Cardiac muscle cell (in vitro differentiated cells and primary cell): ENCODE data around the gene EFNA5. TPM values are rescaled to one million over a fixed set of nuclear protein-coding genes. Genes with fewer than 3 reads are reported as not detected.
A peak's percentile ranks its signal among the peaks of the same experiment; 100 is the strongest.

Experiments
- DNase-seq, 2 donors: peaks; one replicate each; pipeline versions ENCODE4 v3.0.0 to v3.0.0-alpha.2; 2010 to 2017; ENCODE audit warnings: low read depth in 1 of 2, low spot score in 1 of 2
- H3K27ac ChIP-seq: fragments of 200-600 bp; sonication (generic); 2 replicates; pipeline ENCODE4 v1.5.1; 2016
- H3K27me3 ChIP-seq: fragments of 200-600 bp; sonication (generic); 2 replicates; pipeline ENCODE4 v1.6.0; 2016; ENCODE audit warnings: control low read depth
- H3K36me3 ChIP-seq: fragments of 200-600 bp; sonication (generic); 2 replicates; pipeline ENCODE4 v1.5.1; 2016; ENCODE audit warnings: control low read depth
- H3K4me1 ChIP-seq: fragments of 200-600 bp; sonication (generic); 2 replicates; pipeline ENCODE4 v1.8.1; 2017; ENCODE audit warnings: low read depth, mild to moderate bottlenecking, mixed run types
- H3K4me3 ChIP-seq: fragments of 200-600 bp; sonication (generic); 2 replicates; pipeline ENCODE4 v1.5.1; 2016; ENCODE audit warnings: mild to moderate bottlenecking
- H3K9me3 ChIP-seq: fragments of 200-600 bp; sonication (generic); 2 replicates; pipeline ENCODE4 v1.5.1; 2017; ENCODE audit warnings: low read depth, mild to moderate bottlenecking, control low read depth
- CTCF ChIP-seq: IDR thresholded peaks from 2 replicates; pipeline ENCODE4 v1.5.1; 2012; ENCODE audit warnings: low read depth, mild to moderate bottlenecking, low read length
- polyA plus RNA-seq: library from polyadenylated mRNA; unstranded; fragments of >200 nt; fragmentation: Nextera tagmentation; extraction: Ambion mirVana; gene quantifications from 2 replicates; pipeline ENCODE4 v1.2.1, GENCODE V29; 2016
- total RNA-seq: library from RNA; depleted of rRNA; stranded (reverse); fragments of >200 nt; gene quantifications from 2 replicates; pipeline ENCODE4 v1.2.3, GENCODE V29; 2016

EFNA5 gene
- total and polyA plus RNA-seq, 2 experiments from 2014 or later: 4.5 to 12.0 TPM

GRCh38 chr5:107538331-107538730, 132.4 kb downstream of the EFNA5 start:
- Histone ChIP-seq H3K27ac (no peak overlapping the region), H3K36me3 (no peaks in the 10 kb centered on the region), H3K9me3 (no peaks in the 10 kb centered on the region), H3K4me1 (peaks cover 20% of the 10 kb centered on the region), H3K4me3 (no peak overlapping the region), H3K27me3 (no peaks in the 10 kb centered on the region)
- TF ChIP-seq CTCF: no peak
- peak in 1 of 2 donors; percentile 30 for DNase-seq

- Histone ChIP-seq H3K27ac (no peak overlapping the region), H3K4me1 (peaks cover 7% of the 10 kb centered on the region), H3K9me3 (no peaks in the 10 kb centered on the region), H3K36me3 (no peaks in the 10 kb centered on the region), H3K4me3 (no peak overlapping the region), H3K27me3 (no peaks in the 10 kb centered on the region)
- no peak for TF ChIP-seq CTCF
- DNase-seq: no peak
These were observed 134.9 kb downstream of the EFNA5 start for GRCh38 chr5:107535849-107536248.

- no peak overlapping the region for H3K27ac ChIP-seq
- H3K4me3 ChIP-seq: no peak overlapping the region
- H3K27me3 ChIP-seq: no peaks in the 10 kb centered on the region
- H3K4me1 ChIP-seq: peaks cover 12% of the 10 kb centered on the region
- H3K9me3 ChIP-seq: no peaks in the 10 kb centered on the region
- no peaks in the 10 kb centered on the region for H3K36me3 ChIP-seq
- TF ChIP-seq CTCF: no peak
- DNase-seq: no peak
These were observed 136.5 kb downstream of the EFNA5 start for GRCh38 chr5:107533910-107534876.

- Histone ChIP-seq H3K9me3 (no peaks in the 10 kb centered on the region), H3K27ac (no peak overlapping the region), H3K36me3 (no peaks in the 10 kb centered on the region), H3K27me3 (no peaks in the 10 kb centered on the region), H3K4me3 (no peak overlapping the region), H3K4me1 (peaks cover 12% of the 10 kb centered on the region)
- no peak for TF ChIP-seq CTCF
- DNase-seq: no peak
These were observed 137.8 kb downstream of the EFNA5 start for GRCh38 chr5:107532916-107533315.

- Histone ChIP-seq H3K4me1 (peaks cover 12% of the 10 kb centered on the region), H3K27ac (no peak overlapping the region), H3K27me3 (no peaks in the 10 kb centered on the region), H3K36me3 (no peaks in the 10 kb centered on the region), H3K4me3 (no peak overlapping the region), H3K9me3 (no peaks in the 10 kb centered on the region)
- no peak for DNase-seq
- no peak for TF ChIP-seq CTCF
These were observed 138.4 kb downstream of the EFNA5 start for GRCh38 chr5:107532169-107532878.
